Hepatocyte (in vitro differentiated cells): ENCODE results near the gene TANC1.

ENCODE experiments used
- CTCF ChIP-seq: fragments of 200-600 bp; sonication (generic); IDR thresholded peaks from 2 replicates; pipeline ENCODE4 v1.5.1; 2016; ENCODE audit warnings: antibody characterized with exemption, mild to moderate bottlenecking; ENCODE audit not compliant: poor library complexity
- EZH2 ChIP-seq: fragments of 200-600 bp; sonication (generic); IDR thresholded peaks from 2 replicates; pipeline ENCODE4 v1.6.1; 2016; ENCODE audit warnings: antibody characterized with exemption, mild to moderate bottlenecking, borderline replicate concordance
- EZH2phosphoT487 ChIP-seq: fragments of 200-600 bp; sonication (generic); IDR thresholded peaks from one replicate; pipeline ENCODE4 v1.6.1; 2018; ENCODE audit warnings: antibody characterized with exemption, mild to moderate bottlenecking, low read depth, moderate library complexity; ENCODE audit not compliant: unreplicated experiment, severe bottlenecking

- no peak for TF ChIP-seq CTCF
- TF ChIP-seq EZH2, result no peak
- no peak for TF ChIP-seq EZH2phosphoT487
These were observed 293.8 kb downstream of the TANC1 start for GRCh38 chr2:159262226-159262625.
